ENCODE measurements around the gene SHKBP1.
"Not testable (repeated sequence)": the region's sequence is repeated elsewhere in the genome, so short reads cannot be mapped to it uniquely, and the experiment has no call there.

SHKBP1 gene

GRCh38 chr19:40585241-40585981 lies 8.7 kb downstream of the SHKBP1 start:
- peak; percentile 85 to 88 for DNase-seq

- DNase-seq: no peak
Measured at GRCh38 chr19:40585982-40586422, 9.3 kb downstream of the SHKBP1 start.

DNA sequence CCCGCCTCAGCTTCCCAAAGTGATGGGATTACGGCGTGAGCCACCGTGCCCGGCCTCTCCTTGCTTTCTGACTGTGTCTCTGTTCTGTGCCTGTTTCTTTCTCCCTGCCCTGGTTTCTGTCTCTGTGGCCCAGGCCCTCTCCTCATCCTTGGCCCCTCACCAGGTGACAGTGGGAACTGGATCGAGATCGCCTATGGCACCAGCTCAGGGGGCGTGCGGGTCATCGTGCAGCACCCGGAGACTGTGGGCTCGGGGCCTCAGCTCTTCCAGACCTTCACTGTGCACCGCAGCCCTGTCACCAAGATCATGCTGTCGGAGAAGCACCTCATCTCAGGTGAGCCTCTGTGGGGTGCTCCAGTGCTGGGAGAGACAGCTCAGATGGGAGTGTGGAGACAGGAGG lies 9.9 kb downstream of the SHKBP1 start:
- DNase-seq: no peak

DNA sequence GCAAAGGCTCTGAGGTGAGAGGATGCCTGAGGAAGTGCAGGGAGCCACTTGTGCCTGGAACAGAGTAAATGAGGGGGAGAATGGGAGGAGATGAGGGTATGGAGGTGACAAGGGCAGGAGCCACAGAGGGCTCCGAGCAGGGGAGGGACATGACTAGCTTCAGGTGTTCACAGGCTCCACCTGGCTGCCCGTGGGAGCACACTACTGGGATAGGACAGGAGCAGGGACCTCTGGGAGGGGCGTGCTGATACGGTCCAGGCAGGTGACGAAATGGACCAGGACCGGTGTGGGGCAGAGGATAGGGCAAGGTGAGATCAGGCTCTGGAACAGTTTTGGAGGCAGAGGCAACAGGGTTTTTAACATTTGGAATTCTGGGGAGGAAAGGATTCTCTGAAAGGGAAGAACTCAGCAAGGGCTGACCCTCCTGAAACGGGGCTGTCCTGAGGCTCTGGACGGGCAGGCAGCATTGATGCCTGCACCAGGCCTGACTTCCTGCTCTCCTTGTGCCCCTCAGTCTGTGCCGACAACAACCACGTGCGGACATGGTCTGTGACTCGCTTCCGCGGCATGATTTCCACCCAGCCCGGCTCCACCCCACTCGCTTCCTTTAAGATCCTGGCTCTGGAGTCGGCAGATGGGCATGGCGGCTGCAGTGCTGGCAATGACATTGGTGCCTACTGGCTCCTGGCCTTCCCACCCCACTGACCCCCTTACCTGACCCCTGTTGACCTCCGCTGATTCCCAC lies 11.6 kb downstream of the SHKBP1 start:
- no peak for DNase-seq

- no peak for DNase-seq
Measured at GRCh38 chr19:40588926-40589569, 12.4 kb downstream of the SHKBP1 start.

- DNase-seq: no peak
Measured at GRCh38 chr19:40589591-40590429, 13.1 kb downstream of the SHKBP1 start.

- no peak for DNase-seq
Measured at GRCh38 chr19:40590464-40591265, 14.0 kb downstream of the SHKBP1 start.

DNA sequence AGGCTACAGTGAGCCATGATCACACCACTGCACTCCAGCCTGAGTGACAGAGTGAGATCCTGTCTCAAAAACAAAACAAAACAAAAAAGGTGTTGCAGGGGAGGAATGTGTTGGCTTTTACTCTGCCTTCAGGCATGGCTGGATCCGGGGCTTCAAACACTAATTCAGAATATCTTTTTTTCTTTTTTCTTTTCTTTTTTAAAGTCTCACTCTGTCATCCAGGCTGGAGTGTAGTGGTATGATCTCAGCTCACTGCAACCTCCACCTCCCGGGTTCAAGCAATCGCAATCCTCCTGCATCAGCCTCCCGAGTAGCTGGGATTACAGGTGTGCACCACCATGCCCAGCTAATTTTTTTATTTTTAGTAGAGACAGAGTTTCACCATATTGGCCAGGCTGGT lies 15.1 kb downstream of the SHKBP1 start:
- DNase-seq: not testable (repeated sequence)

DNA sequence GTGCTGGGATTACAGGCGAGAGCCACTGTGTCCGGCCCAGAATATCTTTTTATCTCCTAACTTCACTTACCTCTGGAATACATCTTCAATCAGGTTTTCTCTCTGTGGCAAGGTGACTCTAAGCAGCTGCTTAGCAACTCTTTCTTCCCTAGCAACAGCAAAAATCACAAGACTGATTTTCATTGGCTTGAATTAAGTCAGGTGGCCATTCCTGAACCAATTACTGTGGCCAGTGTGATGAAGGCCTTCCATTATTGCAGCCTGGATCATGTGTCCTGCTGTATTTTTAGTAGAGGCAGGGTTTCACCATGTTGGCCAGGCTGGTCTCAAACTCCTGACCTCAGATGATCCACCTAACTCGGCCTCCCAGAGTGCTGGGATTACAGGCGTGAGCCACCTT lies 15.5 kb downstream of the SHKBP1 start:
- peak; percentile 75 to 78 for DNase-seq

- DNase-seq: no peak
Measured at GRCh38 chr19:40594255-40594654, 17.6 kb downstream of the SHKBP1 start.

DNA sequence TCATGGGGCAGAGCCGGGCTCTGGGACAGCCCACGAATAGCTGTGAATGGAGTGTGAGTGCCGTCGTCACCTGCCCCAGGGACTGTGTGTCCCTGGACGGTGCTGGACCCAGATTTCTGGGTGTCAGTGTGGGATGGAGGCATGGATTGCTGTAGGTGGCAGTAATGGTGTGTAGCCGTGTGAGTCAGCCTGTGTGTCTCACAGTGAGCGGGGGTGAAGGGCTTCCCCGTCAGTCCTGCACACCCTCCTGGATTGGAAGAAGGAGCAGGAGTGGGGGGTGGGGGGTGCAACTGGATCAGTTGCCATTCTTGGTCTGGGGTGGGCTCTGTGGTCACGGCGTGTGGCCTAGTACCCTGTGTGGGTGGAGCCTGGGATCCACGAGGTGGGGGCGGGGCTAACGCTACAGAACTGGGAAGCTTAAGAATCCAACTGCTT lies 18.0 kb downstream of the SHKBP1 start:
- peak in 1 of 2 donors; percentile 69 for DNase-seq

DNA sequence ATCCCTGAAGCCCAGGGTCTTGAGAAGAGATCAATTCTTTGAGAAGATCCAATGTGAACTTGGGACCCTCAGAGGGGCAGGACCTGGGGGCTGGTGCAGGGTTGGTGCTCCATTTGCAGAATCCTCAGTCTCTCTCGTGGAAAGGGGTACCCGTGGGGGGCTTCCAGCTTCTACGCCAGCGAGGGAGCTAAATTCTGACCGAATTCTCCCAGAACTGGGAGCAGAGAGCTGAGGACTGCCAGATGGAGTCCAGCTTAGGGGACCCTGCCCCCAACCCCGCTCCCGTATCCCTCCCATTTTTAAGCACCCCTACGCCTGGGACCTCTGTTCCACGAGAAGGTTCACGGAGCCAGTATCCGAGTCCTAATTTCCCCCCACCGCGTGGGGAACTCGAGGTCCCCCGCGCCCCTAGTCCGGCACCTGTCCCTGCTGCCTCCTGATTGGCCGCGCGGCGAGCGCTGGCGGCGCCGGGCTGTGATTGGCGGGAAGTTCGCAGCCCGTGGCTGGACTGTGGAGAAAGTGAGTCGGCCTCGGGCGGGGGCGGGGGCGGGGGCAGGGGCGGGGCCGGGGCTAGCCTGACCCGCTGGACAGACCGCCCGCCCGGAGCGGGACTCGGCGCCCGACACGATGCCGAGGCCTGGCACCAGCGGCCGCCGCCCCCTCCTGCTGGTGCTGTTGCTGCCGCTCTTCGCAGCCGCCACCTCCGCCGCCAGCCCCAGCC lies 20.1 kb downstream of the SHKBP1 start:
- peak; percentile 28 to 52 for DNase-seq

- no peak for DNase-seq
Measured at GRCh38 chr19:40597329-40597838, 20.7 kb downstream of the SHKBP1 start.

GRCh38 chr19:40598121-40598917 lies 21.6 kb downstream of the SHKBP1 start:
- peak; percentile 72 to 97 for DNase-seq

GRCh38 chr19:40598918-40599307 lies 22.2 kb downstream of the SHKBP1 start:
- DNase-seq: no peak

- no peak for DNase-seq
Measured at GRCh38 chr19:40599331-40599901, 22.7 kb downstream of the SHKBP1 start.

DNA sequence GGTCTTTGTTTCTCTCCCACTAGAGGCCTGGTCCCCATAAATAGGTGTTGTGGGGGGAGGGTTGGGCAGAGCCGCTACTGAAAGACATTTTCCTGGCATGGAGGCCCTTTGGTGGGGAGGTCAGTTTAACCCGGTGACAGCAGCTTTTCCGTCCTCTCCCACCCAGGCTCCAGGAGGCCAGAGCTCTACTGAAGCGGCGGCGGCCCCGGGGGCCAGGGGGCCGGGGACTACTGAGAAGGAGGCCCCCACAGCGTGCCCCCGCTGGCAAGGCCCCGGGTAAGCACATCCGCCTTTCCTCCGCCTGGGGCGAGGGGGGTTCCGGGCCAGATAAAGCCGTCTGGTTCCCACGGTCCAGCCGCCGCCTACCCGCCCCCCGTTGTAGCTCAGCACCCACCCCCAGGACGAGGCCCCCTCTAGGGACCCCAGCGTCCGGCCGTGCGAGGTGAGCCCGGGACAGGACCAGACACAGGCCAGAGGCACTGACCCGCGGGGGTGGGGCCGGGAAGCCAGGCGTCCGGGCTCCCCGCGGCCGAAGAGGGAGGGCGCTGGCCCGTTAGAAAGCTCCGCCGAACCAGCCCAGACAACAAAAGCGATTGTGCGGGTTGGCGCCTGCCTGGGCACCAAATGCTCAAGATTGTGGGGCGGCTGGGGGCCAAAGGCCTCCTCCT lies 23.4 kb downstream of the SHKBP1 start:
- DNase-seq: no peak

- no peak for DNase-seq
Measured at GRCh38 chr19:40600570-40601133, 24.0 kb downstream of the SHKBP1 start.
